GM12878 (cell line): ENCODE data around the gene ENOX1. TPM values are rescaled to one million over a fixed set of nuclear protein-coding genes. Genes with fewer than 3 reads are reported as not detected.

Source experiments
- ATAC-seq: fragments of 200-7000 bp; cut with Tn5 transposase; 3 replicates; pipeline ENCODE4 v1.9.1; 2020; ENCODE audit warnings: mild to moderate bottlenecking, moderate library complexity
- BruUV-seq: library from RNA; stranded (reverse); fragments of 400-500 nt; replicated peaks from 2 replicates; lab custom pipeline; 2021; lab: Mats Ljungman, UMichigan
- CTCF ChIA-PET: fragments of 300-600 bp; sonication (Branson Sonifier 250); formaldehyde crosslinking; extraction: SDS; loops from one replicate; lab custom pipeline; 2021; ENCODE audit warnings: inconsistent platforms; lab: Yijun Ruan, JAX
- POLR2A ChIA-PET: fragments of 350-600 bp; formaldehyde crosslinking; extraction: SDS; loops from one replicate; lab custom pipeline; 2021; ENCODE audit warnings: inconsistent platforms; lab: Charles Lee
- RAD21 ChIA-PET: fragments of 300-600 bp; sonication (Branson Sonifier 250); formaldehyde crosslinking; loops from one replicate; lab custom pipeline; 2023; ENCODE audit warnings: antibody characterized with exemption; ENCODE audit not compliant: unreplicated experiment; lab: Charles Lee
- SMC1A ChIA-PET: fragments of 300-600 bp; sonication (Branson Sonifier 250); formaldehyde crosslinking; loops from one replicate; lab custom pipeline; 2023; ENCODE audit not compliant: unreplicated experiment, uncharacterized antibody; lab: Charles Lee
- DNase-seq: peaks from one replicate; pipeline ENCODE4 v3.0.0-alpha.2; 2011; ENCODE audit warnings: low read depth, low spot score
- FAIRE-seq: peaks from 3 replicates; lab custom pipeline; 2011; peaks lifted over from hg19 to GRCh38; lab: Jason Lieb, UNC
- H2AFZ ChIP-seq: 2 replicates; pipeline ENCODE4 v1.6.0; 2011; ENCODE audit warnings: low read depth, low read length, control low read depth; ENCODE audit not compliant: control insufficient read depth
- H3K27ac ChIP-seq: 2 replicates; pipeline ENCODE4 v1.5.1; 2011; ENCODE audit warnings: control low read depth; ENCODE audit not compliant: control insufficient read depth, insufficient read depth
- H3K27me3 ChIP-seq, 2 experiments: replicated peaks in 1 of 2; 2 replicates each; pipeline versions ENCODE4 v1.6.0 to v1.6.1; 2011; ENCODE audit warnings: low read length in 1 of 2; ENCODE audit not compliant: control insufficient read depth in 2 of 2, insufficient read depth in 2 of 2
- H3K36me3 ChIP-seq, 2 experiments: 2 replicates each; pipeline ENCODE4 v1.5.1; 2011; ENCODE audit warnings: low read length in 1 of 2; ENCODE audit not compliant: control insufficient read depth in 2 of 2, insufficient read depth in 2 of 2
- H3K4me1 ChIP-seq: 2 replicates; pipeline ENCODE4 v1.6.1; 2011; ENCODE audit warnings: mild to moderate bottlenecking, low read length, moderate library complexity, mixed read lengths; ENCODE audit not compliant: control insufficient read depth, insufficient read depth
- H3K4me2 ChIP-seq: 2 replicates; pipeline ENCODE4 v1.6.0; 2011; ENCODE audit warnings: control low read depth; ENCODE audit not compliant: control insufficient read depth, insufficient read depth
- H3K4me3 ChIP-seq: fragments of 200-600 bp; sonication (generic); 2 replicates; pipeline ENCODE4 v1.5.1; 2016
- H3K79me2 ChIP-seq: 2 replicates; pipeline ENCODE4 v1.6.0; 2011; ENCODE audit warnings: low read length; ENCODE audit not compliant: control insufficient read depth, insufficient read depth
- H3K9ac ChIP-seq: 2 replicates; pipeline ENCODE4 v1.8.0; 2011; ENCODE audit warnings: low read length, control low read depth, mixed read lengths; ENCODE audit not compliant: control insufficient read depth, insufficient read depth
- H3K9me3 ChIP-seq: replicated peaks from 3 replicates; pipeline ENCODE4 v1.5.1; 2011; ENCODE audit warnings: mild to moderate bottlenecking, low read length; ENCODE audit not compliant: control insufficient read depth, insufficient read depth
- H4K20me1 ChIP-seq: 2 replicates; pipeline ENCODE4 v1.6.0; 2011; ENCODE audit not compliant: control insufficient read depth, insufficient read depth
- HDAC6 ChIP-seq: fragments of 200-600 bp; sonication (generic); IDR thresholded peaks from one replicate; pipeline ENCODE4 v1.8.0; 2017; ENCODE audit warnings: antibody characterized with exemption; ENCODE audit not compliant: unreplicated experiment
- JUNB ChIP-seq: IDR thresholded peaks from 2 replicates; pipeline ENCODE4 v1.6.1; 2016; ENCODE audit warnings: antibody characterized with exemption, mild to moderate bottlenecking
- SIX5 ChIP-seq: IDR thresholded peaks from 2 replicates; pipeline ENCODE4 v1.6.1; 2011; ENCODE audit warnings: mild to moderate bottlenecking, low read depth, low read length, moderate library complexity; ENCODE audit not compliant: severe bottlenecking
- USF1 ChIP-seq: IDR thresholded peaks from 2 replicates; pipeline ENCODE4 v1.6.1; 2011; ENCODE audit warnings: borderline replicate concordance, low read depth, mild to moderate bottlenecking, moderate library complexity, mixed read lengths, low read length; ENCODE audit not compliant: insufficient read depth; ENCODE audit errors: extremely low read length
- ZNF217 ChIP-seq: fragments of 450-650 bp; IDR thresholded peaks from 2 replicates; pipeline ENCODE4 v1.6.1; 2017; ENCODE audit warnings: antibody characterized with exemption, mild to moderate bottlenecking
- ZNF274 ChIP-seq: IDR thresholded peaks from one replicate; pipeline ENCODE4 v1.8.0; 2011; ENCODE audit not compliant: insufficient read length, insufficient read depth
- ZSCAN29 ChIP-seq: fragments of 450-650 bp; IDR thresholded peaks from 2 replicates; pipeline ENCODE4 v1.6.1; 2017; ENCODE audit warnings: mild to moderate bottlenecking, moderate library complexity
- WGBS: methylation state at CpG from one replicate; pipeline ENCODE4 v1.1.6; 2016; ENCODE audit warnings: low lambda C conversion rate; ENCODE audit not compliant: insufficient replicate concordance, insufficient coverage; ENCODE audit errors: missing lambda C conversion rate; 5-methylcytosine and 5-hydroxymethylcytosine counted together
- in situ Hi-C: fragments of 300-500 bp; cut with MboI; formaldehyde crosslinking; loops from 9 replicates; pipeline ENCODE4 v1.14.3; 2018; ENCODE audit warnings: mixed read lengths
- intact Hi-C: fragments of 100-400 bp; cut with micrococcal nuclease; formaldehyde crosslinking; loops from one replicate; pipeline ENCODE4 v1.14.2; 2022; ENCODE audit not compliant: unreplicated experiment
- polyA plus RNA-seq, 11 experiments: library from polyadenylated mRNA; depleted of rRNA in 4 of 11; unstranded in 6 of 11; stranded (reverse) in 5 of 11; fragments of >200 nt; fragmentation: Nextera tagmentation in 4 of 11; fragmentation: Illumina TruSeq in 1 of 11; extraction: Ambion mirVana in 4 of 11; extraction: Trizol in 1 of 11; gene quantifications; 1 replicate in 1 of 11; 2 replicates in 10 of 11; pipeline versions ENCODE4 v1.2.1 to v1.2.3, GENCODE V29; 2011 to 2016; ENCODE audit warnings: inconsistent platforms in 2 of 11, missing spikeins in 2 of 11, low read depth in 1 of 11
- total RNA-seq, 4 experiments: library from RNA; depleted of rRNA in 3 of 4; stranded (reverse); fragments of >200 nt in 3 of 4; fragmentation: Illumina TruSeq in 1 of 4; extraction: Trizol in 1 of 4; gene quantifications; 2 replicates each; pipeline versions ENCODE4 v1.2.1 to v1.2.3, GENCODE V29; 2013 to 2021
- TF ChIP-seq, protein P1 (sequence below): fragments of 450-650 bp; IDR thresholded peaks from 2 replicates; pipeline ENCODE4 v1.6.1; 2017; ENCODE audit warnings: mild to moderate bottlenecking, moderate library complexity

Gene ENOX1
- total and polyA plus RNA-seq, 10 of the 15 experiments (the other 5 are each of a cell fraction or from before 2014, with no cell fraction given): 0.11 to 0.26 (median 0.15) TPM

DNA sequence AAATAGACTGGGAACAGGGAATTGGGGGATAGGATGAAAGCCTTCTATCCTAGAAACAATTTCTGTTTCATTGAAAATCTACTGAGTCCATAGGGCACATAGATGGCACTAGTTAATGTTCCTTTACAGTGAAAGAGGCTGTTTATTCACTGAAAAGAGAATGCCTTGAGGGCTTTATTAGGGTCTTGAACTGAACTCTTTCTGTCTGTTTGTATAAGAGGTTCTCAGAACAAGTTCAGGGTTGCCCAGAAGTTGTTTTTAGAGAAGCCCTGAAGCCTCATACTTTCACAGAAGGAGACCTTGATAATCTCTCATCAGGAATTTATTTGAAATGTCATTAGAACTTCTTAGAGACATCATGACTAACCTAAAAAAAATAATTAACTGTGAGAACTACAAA is 43.9 kb downstream of the ENOX1 start:
- no peak overlapping the region for H3K9ac ChIP-seq
- FAIRE-seq (no peak), ATAC-seq (no peak), DNase-seq (no peak)
- POLR2A ChIA-PET: no interaction called here
- no peaks in the 10 kb centered on the region for H3K79me2 ChIP-seq
- H2AFZ ChIP-seq: no peak overlapping the region
- H3K9me3 ChIP-seq: no peaks in the 10 kb centered on the region; the same call in 2 of the 3 replicates
- no peaks in the 10 kb centered on the region for H3K27me3 ChIP-seq
- H3K4me2 ChIP-seq: no peak overlapping the region
- H3K4me3 ChIP-seq: no peak overlapping the region
- RAD21 ChIA-PET: no interaction called here
- CTCF ChIA-PET: no interaction called here
- intact Hi-C loops: no loop called here
- SMC1A ChIA-PET: no interaction called here
- in situ Hi-C loops: no loop called here
- TF ChIP-seq, protein P1, sequence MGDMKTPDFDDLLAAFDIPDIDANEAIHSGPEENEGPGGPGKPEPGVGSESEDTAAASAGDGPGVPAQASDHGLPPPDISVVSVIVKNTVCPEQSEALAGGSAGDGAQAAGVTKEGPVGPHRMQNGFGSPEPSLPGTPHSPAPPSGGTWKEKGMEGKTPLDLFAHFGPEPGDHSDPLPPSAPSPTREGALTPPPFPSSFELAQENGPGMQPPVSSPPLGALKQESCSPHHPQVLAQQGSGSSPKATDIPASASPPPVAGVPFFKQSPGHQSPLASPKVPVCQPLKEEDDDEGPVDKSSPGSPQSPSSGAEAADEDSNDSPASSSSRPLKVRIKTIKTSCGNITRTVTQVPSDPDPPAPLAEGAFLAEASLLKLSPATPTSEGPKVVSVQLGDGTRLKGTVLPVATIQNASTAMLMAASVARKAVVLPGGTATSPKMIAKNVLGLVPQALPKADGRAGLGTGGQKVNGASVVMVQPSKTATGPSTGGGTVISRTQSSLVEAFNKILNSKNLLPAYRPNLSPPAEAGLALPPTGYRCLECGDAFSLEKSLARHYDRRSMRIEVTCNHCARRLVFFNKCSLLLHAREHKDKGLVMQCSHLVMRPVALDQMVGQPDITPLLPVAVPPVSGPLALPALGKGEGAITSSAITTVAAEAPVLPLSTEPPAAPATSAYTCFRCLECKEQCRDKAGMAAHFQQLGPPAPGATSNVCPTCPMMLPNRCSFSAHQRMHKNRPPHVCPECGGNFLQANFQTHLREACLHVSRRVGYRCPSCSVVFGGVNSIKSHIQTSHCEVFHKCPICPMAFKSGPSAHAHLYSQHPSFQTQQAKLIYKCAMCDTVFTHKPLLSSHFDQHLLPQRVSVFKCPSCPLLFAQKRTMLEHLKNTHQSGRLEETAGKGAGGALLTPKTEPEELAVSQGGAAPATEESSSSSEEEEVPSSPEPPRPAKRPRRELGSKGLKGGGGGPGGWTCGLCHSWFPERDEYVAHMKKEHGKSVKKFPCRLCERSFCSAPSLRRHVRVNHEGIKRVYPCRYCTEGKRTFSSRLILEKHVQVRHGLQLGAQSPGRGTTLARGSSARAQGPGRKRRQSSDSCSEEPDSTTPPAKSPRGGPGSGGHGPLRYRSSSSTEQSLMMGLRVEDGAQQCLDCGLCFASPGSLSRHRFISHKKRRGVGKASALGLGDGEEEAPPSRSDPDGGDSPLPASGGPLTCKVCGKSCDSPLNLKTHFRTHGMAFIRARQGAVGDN: no peak
- TF ChIP-seq SIX5: no peak
- H3K4me1 ChIP-seq: no peaks in the 10 kb centered on the region
- no peak overlapping the region for H3K27ac ChIP-seq
- BruUV-seq: no TSS peak
- no peaks in the 10 kb centered on the region for H3K36me3 ChIP-seq
- H4K20me1 ChIP-seq: no peaks in the 10 kb centered on the region

- Histone ChIP-seq H3K4me3 (no peak overlapping the region), H3K27me3 (no peaks in the 10 kb centered on the region), H3K4me1 (no peaks in the 10 kb centered on the region), H2AFZ (no peak overlapping the region), H3K9me3 (no peaks in the 10 kb centered on the region), H3K4me2 (no peak overlapping the region), H4K20me1 (no peaks in the 10 kb centered on the region), H3K79me2 (no peaks in the 10 kb centered on the region), H3K27ac (no peak overlapping the region), H3K9ac (no peak overlapping the region), H3K36me3 (no peaks in the 10 kb centered on the region)
- ATAC-seq (no peak), DNase-seq (no peak), FAIRE-seq (no peak)
- ChIA-PET CTCF (no interaction called here), POLR2A (no interaction called here), RAD21 (no interaction called here), SMC1A (interaction anchor here (1.0 kb wide), 1 partner anchor 194 kb away, joined by 3 read pairs; no protein-coding TSS in a partner anchor)
- BruUV-seq: no TSS peak
- intact Hi-C loops: no loop called here
- in situ Hi-C loops: no loop called here
- WGBS: 29% methylated on average over 3 of the region's 3 CpGs
- no peak for TF ChIP-seq ZNF217
- no peak for TF ChIP-seq ZNF274
- no peak for TF ChIP-seq JUNB
- no peak for TF ChIP-seq ZSCAN29
- TF ChIP-seq, protein P1: no peak
- no peak for TF ChIP-seq HDAC6
- no peak for TF ChIP-seq USF1
These were observed 49.3 kb downstream of the ENOX1 start for GRCh38 chr13:43737392-43737923.
